Body of pancreas (tissue), 4 donors: ENCODE data around the gene RAB3GAP1.

ENCODE experiments used
- POLR2A ChIP-seq, 3 donors: fragments of 450-650 bp; IDR thresholded peaks; one replicate each; pipeline ENCODE4 v1.6.1; 2016; ENCODE audit warnings: antibody characterized with exemption in 3 of 3, mild to moderate bottlenecking in 2 of 3
- TF ChIP-seq, protein P1 (sequence below), 7 experiments: fragments of 450-650 bp in 4 of 7; fragments of 200-600 bp in 3 of 7; sonication (generic) in 3 of 7; IDR thresholded peaks; one replicate each; pipeline ENCODE4 v1.5.1; 2016 to 2019; ENCODE audit warnings: antibody characterized with exemption in 7 of 7

DNA sequence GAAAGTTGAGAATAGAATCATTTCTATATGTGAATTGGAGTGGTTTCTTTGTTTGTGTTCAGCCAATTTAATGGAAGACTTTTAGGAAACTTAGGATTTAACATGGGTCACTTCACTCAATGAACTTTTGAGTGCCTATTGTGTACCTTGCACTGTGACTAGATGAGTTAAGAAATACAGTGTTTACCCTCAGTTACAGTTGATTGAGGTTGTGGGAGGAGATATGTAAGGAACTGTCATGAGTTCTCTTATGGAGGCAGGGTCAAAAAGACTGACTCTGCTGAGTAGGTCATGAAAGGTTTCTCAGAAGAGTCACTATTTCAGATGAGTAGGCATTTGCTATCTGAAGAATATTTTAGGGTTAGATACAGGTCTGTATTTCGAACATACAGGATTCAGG is 98.6 kb downstream of the RAB3GAP1 start:
- TF ChIP-seq, protein P1, sequence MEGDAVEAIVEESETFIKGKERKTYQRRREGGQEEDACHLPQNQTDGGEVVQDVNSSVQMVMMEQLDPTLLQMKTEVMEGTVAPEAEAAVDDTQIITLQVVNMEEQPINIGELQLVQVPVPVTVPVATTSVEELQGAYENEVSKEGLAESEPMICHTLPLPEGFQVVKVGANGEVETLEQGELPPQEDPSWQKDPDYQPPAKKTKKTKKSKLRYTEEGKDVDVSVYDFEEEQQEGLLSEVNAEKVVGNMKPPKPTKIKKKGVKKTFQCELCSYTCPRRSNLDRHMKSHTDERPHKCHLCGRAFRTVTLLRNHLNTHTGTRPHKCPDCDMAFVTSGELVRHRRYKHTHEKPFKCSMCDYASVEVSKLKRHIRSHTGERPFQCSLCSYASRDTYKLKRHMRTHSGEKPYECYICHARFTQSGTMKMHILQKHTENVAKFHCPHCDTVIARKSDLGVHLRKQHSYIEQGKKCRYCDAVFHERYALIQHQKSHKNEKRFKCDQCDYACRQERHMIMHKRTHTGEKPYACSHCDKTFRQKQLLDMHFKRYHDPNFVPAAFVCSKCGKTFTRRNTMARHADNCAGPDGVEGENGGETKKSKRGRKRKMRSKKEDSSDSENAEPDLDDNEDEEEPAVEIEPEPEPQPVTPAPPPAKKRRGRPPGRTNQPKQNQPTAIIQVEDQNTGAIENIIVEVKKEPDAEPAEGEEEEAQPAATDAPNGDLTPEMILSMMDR (IDR thresholded peaks at IDR 0.05) = no peak
- TF ChIP-seq POLR2A (IDR thresholded peaks at IDR 0.05) = no peak
